ENCODE results near the gene DNAJC8.
A peak's percentile ranks its signal among the peaks of the same experiment; 100 is the strongest.

The DNAJC8 gene

DNA sequence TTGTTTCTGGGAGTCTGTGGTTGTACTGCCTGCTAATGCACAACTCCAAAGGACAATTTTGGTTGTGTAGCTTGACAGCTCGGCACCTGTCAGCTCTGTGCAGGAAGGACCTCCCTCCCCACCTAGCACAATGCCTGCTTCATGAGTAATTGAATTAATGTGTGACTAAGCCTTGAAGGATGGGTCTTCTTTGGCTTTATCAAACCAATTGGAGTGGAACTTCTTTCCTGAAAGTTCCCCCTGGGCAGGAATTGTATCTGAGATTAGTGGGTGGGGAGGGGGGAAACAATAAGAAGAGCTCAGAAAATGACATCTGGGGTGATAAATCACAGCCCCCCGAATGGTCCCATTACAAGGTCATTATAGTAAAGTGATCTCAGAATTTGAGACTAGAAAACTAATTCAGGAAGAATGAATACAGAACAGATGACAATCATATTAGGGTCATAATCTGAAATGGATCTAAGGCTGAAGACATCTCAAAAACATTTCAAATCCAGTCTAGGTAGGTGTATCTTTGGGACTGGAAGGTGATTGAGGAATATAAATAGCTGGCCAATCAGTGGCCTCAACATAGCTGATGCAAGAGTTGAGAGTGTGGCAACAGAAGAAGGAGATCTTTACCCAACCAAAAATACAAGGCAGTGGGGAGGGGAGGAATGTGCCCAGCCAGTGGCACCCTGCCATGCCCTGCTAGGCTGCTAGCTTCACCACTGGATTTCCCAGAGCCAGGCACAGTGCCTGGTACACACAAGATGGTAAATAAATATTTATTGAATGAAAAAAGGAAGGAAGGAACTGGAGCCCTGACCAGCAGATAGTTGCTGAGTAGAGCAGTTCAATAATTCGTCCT lies 16.4 kb upstream of the DNAJC8 start:
- no peak for DNase-seq

DNA sequence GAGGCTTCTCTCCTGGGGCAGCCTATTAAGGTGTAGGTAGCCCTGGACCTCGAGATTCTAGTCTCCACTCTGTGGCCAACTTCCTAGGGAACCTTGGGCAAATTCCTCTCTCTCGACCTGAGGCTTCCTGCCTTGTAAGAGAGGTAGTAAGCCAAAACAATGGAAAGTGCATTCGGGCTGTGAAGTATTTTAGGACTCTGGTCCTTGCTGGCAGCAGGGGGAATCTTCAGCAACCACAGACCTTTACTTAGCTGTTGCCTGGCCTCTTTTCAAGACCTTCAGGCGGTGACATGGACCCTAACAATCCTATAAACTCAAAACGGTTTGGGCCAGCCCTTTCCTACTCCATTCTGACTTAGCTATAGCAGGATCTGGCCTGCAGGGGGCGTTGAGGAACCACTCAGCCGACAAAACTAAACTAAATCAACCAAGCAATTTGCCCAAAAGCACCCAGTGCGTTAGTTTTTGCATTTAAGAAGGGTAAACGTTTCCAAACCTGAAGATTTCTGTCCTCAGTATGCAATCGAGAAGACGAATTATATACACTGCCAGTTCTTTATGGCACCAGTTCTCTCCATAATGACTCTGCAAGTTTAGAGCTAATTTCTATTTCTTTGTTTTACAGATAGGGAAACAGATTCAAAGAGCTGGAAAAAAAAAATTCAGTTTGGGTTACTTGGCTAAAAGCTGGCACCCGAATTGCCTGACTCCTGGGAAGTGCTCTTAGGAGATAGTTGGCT lies 15.6 kb upstream of the DNAJC8 start:
- DNase-seq: peak; percentile 88

DNA sequence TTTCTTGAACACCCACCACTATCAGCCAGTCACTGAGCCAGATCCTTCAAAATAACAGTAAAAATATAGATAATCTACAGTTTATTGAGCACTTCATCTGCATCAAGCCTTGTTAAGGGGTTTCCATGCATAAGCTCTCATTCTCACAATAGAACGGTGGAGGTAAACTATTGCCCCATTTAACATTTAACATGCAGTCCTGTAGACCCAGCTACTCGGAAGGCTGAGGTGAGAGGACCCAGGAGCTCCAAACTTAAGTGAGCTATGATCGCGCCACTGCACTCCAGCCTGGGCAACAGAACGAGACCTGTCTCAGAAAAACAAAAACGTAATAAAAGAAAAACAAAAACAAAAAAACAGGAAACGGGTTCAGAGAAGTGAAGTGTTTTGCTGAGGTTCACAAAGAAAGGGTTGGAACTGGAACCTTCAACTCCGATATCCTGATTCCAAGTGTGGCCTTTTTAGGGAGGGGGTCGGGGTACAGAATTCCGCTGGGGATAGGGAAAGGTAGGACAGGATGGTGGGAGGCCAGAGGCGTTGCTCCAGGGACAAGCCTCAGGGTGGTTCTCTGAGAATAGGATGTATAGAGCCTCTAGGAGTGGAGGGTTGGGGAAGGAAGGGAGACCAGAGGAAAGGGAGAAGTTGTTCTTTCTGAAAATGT lies 14.9 kb upstream of the DNAJC8 start:
- no peak for DNase-seq

DNA sequence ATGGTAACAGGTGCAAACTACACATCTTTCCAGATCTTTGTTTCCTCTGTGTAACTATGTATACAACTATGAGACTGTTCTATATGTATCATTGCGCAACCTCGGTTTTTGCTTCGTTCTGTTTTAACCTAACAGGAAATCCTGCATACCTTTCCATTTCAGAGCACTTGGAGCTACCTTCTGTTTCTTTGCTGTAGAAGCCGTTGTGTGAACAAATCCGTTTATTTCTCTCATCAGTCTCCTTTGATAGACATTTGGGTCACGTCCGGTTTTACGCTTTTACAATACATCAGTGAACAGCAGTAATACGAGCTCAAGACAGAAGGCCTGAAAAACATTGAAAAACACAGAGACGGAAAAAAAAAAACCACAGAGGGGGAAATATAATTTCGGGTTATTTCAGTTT lies 13.6 kb upstream of the DNAJC8 start:
- no peak for DNase-seq

DNA sequence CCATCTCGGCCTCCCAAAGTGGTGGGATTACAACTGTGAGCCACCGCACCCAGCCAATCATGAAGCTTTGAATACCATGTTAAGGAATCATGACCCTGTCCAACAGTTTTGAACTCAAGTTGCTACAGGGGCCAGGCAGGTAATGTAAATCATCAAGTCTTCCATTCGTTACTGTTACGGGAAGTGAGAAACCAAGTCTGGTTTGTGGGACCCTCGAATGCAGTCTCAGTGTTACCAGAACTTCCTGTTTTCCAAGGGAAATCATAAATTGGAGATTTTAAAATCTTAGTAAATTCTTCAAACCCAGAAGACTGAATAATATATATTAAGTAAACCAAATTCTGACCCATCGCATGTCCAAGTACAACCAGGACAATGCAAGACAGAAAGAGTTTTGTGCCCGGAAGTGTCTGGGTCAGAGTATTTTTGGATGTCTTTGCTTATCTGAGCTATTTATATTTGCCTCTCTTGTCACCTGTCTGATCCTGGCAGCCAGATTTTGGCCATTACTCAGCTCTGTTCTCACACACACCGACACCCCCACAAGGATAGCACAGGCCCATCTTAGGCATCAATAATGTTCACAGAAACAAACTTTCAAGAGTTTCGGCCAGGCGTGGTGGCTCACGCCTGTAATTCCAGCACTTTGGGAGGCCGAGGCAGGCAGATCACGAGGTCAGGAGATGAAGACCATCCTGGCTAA lies 11.9 kb upstream of the DNAJC8 start:
- DNase-seq: no peak

DNA sequence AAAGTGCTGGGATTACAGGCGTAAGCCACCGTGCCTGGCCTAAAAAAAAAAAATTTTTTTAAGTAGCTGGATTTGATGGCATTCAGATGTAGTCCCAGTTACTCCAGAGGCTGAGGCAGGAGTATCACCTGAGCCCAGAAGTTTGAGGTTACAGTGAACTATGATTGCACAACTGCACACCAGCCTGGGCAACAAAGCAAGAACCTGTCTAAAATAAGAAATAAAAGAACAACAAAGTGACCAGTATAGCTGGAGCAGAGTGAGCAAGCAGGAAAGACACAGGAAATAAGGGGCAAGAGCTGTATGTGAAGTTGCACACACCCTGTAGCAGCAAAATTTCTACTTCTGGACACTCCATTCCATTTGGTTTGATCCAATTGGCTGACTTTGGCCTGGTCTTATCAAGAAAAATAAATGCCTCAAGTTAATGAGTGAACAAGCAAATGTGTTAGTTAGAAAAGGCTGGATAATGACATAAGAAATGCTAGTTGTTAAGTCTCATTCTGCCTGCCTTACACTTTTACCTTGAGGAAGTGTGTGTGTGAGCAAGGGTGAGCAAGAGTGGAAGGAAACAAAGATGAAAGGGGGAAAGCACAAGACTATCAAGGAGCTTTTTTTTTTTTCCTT lies 11.0 kb upstream of the DNAJC8 start:
- no peak for DNase-seq

DNA sequence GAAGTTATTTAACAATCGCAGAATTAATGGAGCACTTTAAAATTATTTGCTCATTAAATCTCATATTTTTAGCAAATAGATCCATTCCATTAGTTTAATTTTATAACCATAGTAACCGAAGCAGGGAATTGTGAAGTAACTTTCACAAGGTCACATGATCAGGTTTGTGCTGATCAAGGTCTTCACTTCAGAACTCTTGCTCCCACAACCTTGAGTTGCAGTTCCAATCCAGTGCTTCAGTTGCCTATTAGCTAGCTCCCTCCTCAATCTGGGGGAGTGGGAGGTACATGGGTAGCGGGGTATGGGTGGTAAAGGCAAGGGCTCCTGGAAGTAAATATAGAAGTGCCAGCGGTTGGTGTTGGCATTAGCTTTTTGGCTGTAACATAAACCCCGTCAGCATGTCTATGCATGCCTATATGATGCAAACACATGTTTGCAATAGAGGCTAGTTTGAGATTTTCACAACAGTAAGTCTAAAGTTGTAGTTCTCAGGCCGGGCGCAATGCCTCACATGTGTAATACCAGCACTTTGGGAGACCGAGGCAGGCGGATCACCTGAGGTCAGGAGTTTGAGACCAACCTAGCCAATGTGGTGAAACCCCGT lies 8.9 kb upstream of the DNAJC8 start:
- no peak for DNase-seq

DNA sequence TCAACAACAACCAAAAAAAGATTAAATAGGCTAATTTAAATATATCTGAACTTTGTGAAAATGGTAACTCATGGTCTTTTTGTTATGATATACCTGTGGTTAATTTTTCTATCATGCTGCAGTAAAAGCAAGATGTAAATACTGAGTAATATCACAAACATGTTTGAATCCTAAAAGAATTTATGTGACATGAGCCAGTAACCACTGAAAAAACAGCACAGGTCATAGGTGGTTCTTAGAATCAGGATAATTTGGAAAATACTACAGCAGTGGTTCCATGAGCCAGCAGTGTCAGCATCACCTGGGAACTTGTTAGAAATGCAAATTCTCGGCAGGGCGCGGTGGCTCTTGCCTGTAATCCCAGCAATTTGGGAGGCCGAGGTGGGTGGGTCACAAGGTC lies 7.2 kb upstream of the DNAJC8 start:
- no peak for DNase-seq

DNA sequence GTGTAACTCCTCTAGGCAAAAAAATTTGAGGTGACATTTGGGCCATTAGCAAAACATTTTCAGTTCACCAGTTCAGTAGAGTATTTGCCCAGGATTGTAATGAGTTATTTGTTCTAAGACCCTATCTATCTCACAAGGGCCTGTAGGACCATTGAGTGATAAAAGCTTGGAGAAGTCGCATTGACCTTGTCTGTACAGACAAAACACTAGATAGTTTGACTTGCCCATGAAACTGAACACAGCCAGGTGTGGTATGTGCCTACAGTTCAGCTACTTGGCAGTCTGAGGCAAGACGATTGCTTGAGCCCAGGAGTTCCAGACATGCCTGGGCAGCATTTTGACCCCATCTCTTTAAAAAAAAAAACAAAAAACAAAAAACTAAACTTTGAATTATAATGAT lies 6.2 kb upstream of the DNAJC8 start:
- DNase-seq: no peak

DNA sequence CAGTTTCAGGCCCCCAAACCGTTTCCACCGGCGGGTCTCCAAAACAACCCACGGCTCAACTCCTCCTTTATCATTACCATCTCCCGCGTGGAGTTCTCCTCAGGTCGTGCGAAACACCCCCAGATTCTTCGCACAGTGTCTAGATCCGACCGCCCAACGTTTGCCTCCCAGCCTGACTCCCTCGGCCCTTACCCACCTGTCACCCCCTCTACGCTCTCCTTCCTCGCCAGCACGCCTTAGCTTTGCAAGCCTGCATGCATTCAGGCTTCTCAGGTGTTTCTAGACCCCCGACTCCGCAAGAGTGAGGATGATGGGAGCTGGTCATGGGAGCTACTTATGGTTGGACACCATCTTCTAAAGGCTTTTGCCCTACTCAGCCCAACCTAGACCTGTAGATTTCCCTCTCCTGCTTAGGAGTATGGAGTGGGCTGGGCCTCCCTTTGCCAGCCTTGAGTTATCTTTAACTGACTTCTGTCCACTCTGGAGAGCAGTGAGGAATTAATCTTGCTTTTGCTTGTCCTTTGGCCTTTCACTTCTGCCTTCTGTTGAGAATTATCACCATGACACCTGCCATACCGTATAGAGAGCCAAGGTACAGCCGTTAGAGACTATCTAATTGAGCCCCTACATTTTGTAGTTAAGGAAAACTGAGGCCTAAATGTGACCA lies 4.0 kb upstream of the DNAJC8 start:
- DNase-seq: no peak

DNA sequence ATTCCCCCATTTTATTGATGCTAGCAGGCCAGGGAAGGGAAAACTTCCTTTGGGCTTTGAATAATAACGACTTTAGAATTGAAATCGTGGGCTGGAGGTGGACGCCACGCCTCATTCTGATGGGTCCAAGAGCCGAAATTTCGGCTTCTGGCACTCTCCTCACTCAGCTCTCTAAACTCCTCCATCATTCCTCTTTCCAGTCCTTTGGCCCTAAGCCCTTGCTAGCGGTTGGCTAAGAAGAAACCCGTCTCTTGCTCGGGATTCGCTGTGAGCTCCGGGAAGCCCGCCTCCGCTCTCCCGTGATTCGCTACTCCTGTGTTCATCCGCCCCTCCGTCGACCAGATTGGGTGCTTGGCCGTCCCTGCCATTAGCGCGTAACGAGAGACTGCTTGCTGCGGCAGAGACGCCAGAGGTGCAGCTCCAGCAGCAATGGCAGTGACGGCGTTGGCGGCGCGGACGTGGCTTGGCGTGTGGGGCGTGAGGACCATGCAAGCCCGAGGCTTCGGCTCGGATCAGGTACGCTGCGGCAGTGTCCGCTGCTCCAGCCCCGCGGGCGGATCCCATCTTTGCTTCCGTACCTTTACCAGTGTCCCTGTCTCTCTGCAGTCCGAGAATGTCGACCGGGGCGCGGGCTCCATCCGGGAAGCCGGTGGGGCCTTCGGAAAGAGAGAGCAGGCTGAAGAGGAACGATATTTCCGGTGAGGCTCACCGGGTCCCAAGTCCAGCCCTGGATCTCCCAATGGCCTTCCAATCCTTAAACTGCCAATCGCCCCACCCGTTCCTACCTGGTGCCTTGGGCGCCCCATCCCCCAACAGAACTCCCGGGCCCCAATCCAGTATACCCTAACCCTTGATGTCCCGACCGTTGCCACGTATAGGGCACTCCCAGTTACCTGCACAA lies 3.2 kb upstream of the DNAJC8 start, which contains the start of gene ATP5IF1:
Gene ATP5IF1, plus strand, starts transcription at position 370 of the 901 bp plus-strand sequence. Its CDS starts 60 bp downstream, at position 430.
- DNase-seq: peak; percentile 94

DNA sequence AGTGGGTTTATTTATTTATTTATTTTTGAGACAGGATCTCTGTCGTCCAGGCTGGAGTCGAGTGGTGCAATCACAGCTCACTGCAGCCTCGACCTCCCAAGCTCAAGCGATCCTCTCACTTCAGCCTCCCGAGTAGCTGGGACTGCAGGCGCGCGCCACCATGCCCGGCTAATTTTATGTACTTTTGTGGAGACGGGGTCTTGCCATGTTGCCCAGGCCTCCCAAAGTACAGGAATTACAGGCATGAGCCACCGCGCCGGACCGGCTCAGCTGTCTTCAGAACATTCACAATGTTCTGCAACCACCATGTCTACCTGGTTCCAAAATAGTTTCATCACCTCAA lies 406 bp upstream of the DNAJC8 start:
- DNase-seq: no peak

DNA sequence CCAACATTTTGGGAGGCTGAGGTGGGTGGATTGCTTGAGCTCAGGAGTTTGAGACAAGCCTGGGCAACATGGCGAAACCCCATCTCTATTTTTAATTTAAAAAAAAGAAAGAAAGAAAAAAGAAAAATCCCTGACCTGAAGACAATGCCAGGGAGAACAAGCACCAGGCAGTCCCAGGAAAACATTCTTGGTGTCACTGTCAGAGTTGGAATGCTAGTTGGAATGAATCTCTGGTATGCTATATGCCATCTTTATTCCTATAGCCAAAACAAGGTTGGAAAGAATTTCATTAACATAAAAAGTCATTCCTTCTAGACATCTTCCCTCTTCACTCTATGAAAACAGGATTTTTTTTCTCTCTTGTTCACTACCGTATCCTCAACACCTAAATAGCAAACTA lies 2.8 kb downstream of the DNAJC8 start:
- DNase-seq: no peak

DNA sequence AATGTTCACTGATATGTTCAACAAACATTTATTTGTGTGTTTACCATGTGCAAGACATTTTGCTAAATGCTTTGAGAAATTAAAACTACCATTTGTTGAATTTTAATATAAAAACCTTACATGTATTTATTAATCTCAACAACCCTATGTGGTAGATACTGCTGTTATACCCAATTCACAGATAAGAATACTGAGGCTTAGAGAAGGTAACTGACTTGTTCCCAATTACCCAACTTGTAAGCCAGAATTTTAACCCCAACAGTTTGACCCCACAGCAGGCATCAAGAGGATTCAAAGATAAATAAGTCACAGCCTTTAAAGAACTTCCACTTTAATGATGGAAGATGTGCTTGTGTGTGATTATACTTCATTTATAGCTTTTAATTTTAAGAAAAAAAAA lies 3.7 kb downstream of the DNAJC8 start:
- DNase-seq: no peak

DNA sequence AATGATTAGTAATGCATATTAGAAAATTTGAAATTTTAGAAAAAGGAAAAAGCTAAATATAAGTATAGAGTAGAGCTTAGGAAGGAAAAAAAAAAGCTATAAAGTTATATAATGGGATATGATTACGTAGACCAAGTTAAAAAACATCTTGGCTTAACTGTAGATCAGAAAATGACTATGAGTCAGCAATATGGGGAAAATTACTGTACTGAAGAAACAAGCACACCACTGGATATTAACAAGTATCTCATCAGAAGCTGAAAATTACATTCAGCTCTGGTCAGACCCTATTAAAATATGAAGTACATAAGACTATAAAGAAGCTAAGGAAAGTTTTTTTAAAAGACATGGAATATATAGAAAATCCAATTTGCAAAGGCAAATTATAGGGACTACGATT lies 19.5 kb downstream of the DNAJC8 start:
- DNase-seq: no peak

DNA sequence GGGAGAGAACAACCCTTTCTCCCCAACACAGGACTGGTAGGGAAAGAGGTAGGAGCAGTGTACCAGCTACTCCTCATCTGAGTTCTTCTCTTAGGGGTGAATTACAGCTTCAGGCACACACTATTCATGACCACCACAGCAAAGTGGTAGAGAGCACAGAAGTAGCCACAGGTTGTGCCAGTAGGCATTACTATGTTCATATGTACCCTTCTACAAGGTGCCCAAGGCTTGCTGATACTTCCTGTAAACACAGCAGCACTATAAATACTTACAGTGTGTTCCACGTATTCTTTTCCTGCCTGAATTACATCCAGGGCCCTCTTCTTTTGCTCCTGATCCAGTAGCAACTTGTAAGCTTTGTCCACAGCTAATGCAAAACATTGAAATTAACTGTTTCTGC lies 23.1 kb downstream of the DNAJC8 start:
- DNase-seq: no peak

DNA sequence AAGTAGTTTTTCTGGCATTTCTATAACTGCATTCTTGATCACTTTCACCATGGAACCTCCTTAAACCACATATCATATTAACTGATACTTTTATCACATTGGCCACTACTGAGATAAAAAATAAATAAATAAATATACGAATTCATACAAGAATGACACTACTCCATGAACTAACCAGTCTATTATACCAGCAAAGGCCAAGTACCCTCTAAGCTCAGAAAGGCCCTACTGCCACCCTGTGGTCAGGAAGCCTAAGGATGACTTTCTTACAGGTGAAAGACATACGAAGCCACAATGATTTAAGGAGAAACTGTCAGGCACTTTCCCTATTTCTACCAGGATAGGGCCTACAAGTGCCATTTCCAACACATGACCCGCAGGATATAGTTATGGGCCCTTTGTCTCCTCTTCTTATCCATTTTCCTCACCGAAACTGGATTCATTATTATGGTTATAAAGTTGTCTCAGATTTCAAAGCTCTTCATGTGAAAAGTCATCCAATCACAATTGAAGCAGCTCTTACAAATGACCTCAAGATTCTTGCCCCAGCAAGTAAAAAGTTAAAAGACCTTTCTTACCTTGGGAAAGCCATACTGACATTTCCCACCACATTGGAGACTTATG lies 23.9 kb downstream of the DNAJC8 start:
- DNase-seq: peak; percentile 52

DNA sequence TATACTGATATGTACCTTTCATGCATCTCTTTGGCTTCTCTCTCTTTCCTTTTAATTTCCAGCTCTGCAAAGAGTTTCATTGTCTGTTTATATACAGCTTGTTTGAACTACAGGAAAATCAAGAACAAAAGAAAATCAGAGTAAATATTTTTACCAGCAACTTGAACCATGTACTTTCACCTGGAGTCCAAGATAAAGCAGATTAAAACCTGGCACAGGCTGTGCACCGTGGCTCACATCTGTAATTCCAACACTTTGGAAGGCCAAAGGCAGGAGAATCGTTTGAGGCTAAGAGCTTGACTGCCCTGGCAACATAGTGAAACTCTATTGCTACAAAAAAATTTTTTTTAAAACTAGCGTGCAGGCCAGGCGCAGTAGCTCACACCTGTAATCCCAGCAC lies 27.6 kb downstream of the DNAJC8 start:
- no peak for DNase-seq

DNA sequence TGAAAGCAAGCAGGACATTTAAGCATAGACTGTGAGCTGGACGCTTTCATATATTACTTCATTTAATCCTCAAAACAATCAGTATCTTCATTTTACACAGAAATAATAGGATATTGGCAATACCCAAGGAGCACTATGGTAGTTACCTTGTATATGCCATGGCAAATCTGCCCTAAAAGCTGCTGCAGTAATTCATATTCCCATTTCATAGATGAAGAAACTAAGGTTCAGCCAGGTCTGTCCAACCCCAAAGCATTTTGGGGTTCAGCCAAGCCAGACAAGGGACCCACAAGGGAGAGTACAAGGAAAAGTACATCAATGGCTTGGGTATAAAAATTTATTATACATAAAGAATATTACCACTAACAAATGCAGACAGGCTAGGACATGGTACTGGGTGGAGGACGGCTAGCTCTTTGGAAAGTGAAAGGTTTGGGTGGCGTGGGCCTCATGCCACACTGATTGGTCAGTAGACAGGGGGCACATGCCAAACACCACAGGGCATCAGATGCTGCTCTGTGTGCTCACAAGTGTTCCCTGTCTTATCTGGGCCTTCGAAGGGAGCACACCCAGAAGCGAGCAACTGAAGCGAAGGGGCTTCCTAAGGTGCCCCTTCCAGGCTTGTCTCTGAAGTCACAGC lies 32.5 kb downstream of the DNAJC8 start:
- DNase-seq: peak; percentile 52
